ENCODE measurements around the gene APOM. TPM values are rescaled to one million over a fixed set of nuclear protein-coding genes. Genes with fewer than 3 reads are reported as not detected.

Gene APOM
- total RNA-seq, 4 donors from 2014 or later: 0.67 to 2.1 (median 1.1) TPM

DNA sequence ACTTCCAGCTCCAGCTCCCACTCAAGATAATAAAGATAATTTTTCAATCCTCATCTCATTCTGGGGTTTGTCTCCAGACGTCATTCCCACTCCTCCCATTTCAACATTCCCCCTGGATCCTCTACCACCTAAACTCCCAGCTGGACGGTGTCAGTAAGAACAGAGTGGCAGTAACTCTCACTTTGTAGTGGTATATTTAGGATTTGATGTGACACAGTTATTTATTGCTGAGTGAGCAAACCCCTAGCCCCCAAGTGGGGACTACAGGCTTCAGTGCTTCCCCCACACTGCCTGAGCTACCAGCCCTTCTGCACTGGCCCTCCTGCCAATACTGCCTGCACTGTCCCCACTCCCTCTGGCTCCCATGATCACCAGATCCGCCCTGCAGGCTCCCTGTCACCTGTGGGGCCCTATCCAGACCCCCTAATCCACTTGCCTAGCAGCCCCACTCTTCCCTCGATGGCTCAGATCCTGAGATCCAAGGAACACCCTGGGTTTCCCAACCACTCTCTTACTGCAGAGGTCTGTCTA lies 2.5 kb downstream of the APOM start:
- DNase-seq: no peak
- 72 to 83% methylated on average over 4 of the region's 4 CpGs for WGBS, 2 donors
- Histone ChIP-seq H3K27ac (peak overlapping the region in 2 of 4 donors; percentile 25 to 94), H3K9me3 (no peaks in the 10 kb centered on the region), H3K27me3 (no peaks in the 10 kb centered on the region), H3K4me3 (no peak overlapping the region), H3K36me3 (peaks cover 4 to 61% (median 13%) of the 10 kb centered on the region in 3 donors), H3K4me1 (peaks cover 19 to 67% (median 31%) of the 10 kb centered on the region in 3 donors)
- intact Hi-C loops (cut with DNase I): no loop called here
- TF ChIP-seq POLR2A (IDR thresholded peaks at IDR 0.05): no peak
- TF ChIP-seq, protein P1, sequence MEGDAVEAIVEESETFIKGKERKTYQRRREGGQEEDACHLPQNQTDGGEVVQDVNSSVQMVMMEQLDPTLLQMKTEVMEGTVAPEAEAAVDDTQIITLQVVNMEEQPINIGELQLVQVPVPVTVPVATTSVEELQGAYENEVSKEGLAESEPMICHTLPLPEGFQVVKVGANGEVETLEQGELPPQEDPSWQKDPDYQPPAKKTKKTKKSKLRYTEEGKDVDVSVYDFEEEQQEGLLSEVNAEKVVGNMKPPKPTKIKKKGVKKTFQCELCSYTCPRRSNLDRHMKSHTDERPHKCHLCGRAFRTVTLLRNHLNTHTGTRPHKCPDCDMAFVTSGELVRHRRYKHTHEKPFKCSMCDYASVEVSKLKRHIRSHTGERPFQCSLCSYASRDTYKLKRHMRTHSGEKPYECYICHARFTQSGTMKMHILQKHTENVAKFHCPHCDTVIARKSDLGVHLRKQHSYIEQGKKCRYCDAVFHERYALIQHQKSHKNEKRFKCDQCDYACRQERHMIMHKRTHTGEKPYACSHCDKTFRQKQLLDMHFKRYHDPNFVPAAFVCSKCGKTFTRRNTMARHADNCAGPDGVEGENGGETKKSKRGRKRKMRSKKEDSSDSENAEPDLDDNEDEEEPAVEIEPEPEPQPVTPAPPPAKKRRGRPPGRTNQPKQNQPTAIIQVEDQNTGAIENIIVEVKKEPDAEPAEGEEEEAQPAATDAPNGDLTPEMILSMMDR (IDR thresholded peaks at IDR 0.05): no peak

DNA sequence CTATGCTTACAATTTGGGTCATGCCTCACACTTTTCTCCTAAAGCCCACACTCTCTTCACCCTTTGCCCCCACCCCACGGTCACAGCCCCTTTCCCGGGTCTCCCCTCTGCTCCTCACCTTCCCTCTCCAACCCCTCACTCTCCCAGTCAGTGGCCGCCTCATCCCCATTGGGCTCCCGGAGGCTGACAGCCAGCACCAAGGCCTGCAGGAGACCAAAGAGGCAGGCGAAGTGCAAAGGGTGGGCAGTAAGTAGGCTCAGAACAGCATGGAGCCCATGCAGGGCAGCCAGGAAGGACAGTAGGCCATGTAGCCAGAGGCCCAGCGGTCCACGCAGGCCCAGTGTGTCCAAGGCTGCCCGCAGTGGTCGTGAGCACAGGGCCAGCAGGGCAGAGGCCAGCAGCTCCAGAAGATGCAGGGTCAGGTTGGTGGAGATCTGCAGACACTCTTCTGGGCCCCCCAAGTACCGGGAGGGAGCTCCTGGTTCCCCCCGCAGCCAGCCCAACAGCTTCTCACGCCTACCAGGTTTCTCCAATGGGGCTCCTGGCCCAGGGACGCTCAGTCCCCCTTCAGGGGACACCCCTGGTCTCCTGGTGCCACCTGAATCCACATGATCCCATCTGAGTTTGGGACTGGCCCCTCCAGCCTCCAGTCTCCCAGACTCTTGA lies 3.4 kb downstream of the APOM start:
- no peak for DNase-seq
- Histone ChIP-seq H3K4me1 (peaks cover 28 to 68% (median 34%) of the 10 kb centered on the region in 3 donors), H3K4me3 (peak overlapping the region; percentile 52 to 78 (median 70)), H3K27me3 (no peaks in the 10 kb centered on the region), H3K9me3 (no peaks in the 10 kb centered on the region), H3K36me3 (peaks cover 4 to 67% (median 13%) of the 10 kb centered on the region in 3 donors), H3K27ac (peak overlapping the region; percentile 90 to 95 (median 92))
- WGBS, 2 donors: 50 to 69% methylated on average over 4 to 6 of the region's 13 CpGs
- intact Hi-C loops (cut with DNase I): no loop called here
- no peak for TF ChIP-seq POLR2A (IDR thresholded peaks at IDR 0.05)
- TF ChIP-seq, protein P1 (IDR thresholded peaks at IDR 0.05): no peak

DNA sequence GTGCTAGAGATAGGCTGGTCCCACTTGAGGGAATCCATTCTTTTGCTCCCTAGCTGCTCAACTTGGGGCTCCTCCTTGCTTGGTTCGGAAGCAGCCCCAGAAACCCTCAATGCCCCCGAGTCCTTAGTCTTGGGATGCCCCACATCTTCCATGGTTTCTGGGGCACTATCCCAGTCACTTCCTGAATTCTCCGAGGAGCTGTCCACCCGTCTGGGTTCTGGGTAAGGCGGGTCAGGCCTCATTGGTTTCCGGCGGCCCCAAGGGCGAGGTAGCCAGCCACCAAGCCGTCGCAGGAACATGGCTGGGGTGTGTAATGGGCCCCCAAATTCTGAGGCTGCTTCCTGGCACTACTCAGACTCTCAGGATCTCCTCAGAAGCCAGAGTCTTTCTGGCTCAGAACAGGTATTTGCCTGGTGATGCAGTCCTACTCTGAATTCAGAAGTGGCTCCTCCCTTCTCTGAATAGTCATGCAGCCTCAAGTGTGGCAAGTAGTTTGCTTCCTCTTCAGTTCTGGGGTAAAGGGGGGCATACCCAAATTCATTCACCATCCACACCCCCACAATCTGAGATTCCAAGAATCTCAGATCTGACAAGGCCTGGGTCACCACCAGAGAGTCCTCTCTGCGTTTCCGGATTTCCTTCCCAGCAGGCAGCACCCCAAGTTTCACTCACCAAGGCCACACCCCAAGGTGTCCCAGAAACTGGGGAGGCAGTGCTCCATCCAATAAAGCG lies 4.1 kb downstream of the APOM start:
- Histone ChIP-seq H3K36me3 (peaks cover 4 to 65% (median 13%) of the 10 kb centered on the region in 3 donors), H3K27ac (peak overlapping the region; percentile 90 to 95 (median 92)), H3K4me1 (peaks cover 31 to 74% (median 37%) of the 10 kb centered on the region in 3 donors), H3K9me3 (no peaks in the 10 kb centered on the region), H3K4me3 (peak overlapping the region; percentile 52 to 78 (median 70)), H3K27me3 (no peaks in the 10 kb centered on the region)
- intact Hi-C loops (cut with DNase I): no loop called here
- DNase-seq: no peak
- WGBS, 2 donors: 18% methylated on average over 12 of the region's 13 CpGs; no CpG with 5 or more reads in 1 of the 2 donors
- TF ChIP-seq, protein P1 (IDR thresholded peaks at IDR 0.05): no peak
- TF ChIP-seq POLR2A (IDR thresholded peaks at IDR 0.05): no peak

DNA sequence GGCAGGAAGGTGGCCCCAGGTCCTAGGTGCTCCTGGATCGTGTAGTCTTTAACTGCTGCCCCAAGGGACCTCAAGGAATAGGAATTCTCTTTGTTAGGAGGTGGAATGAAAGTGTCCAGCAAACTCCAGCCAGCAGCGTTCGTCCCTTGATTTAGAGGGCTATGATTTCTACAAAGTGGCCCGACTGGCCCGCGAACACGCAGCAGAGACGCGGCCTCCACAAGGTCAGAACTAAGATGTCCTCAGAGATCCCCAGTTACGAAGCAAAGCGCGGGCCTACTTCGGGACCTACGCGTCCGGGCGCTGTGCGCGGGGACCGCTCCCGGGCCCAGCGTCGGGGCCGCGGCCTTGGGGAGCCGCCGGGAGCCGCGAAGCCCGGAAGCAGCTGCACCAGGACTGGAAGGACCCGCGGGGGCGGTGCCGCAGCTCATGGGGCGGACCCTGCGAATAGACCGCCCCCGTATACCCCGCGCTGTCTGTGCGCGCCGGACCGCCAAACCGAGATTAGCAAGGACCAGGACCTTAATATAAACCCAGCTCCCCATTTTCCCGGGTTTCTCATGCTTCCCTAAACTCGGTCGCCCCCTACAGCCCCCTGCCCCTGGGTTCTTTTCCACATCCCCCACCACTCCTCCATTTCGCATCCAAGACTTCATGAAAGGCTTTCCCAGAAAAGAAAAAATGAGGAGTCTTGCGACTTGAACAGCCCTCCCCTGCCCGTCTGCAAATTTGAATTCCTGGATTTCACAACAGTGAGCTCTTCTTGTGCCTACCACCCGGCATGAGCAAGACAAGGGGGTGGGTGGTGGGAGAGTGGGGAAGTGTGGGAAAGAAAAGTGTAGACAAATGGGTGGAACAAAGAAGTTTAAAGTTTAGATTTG lies 4.9 kb downstream of the APOM start, which contains the start of gene C6orf47:
Gene C6orf47 (minus strand): TSS at position 398 of the 881 bp plus-strand sequence. CDS start 831 bp downstream, outside the sequence.
- Histone ChIP-seq H3K4me1 (peaks cover 31 to 74% (median 37%) of the 10 kb centered on the region in 3 donors), H3K36me3 (peaks cover 4 to 57% (median 13%) of the 10 kb centered on the region in 3 donors), H3K4me3 (peak within 1 kb of the TSS; percentile 52 to 78 (median 70)), H3K27ac (peak within 1 kb of the TSS; percentile 90 to 95 (median 92)), H3K9me3 (no peaks in the 10 kb centered on the region), H3K27me3 (no peaks in the 10 kb centered on the region)
- no peak for DNase-seq
- intact Hi-C loops (cut with DNase I): no loop called here
- TF ChIP-seq POLR2A (IDR thresholded peaks at IDR 0.05): peak in 3 of 4 donors; percentile 26 to 91 (median 89)
- TF ChIP-seq, protein P1 (IDR thresholded peaks at IDR 0.05): peak in 1 of 6 experiments; percentile 14
- WGBS, 2 donors: 0% methylated on average over 2 to 21 of the region's 52 CpGs

Measured in esophagus squamous epithelium (tissue), 5 donors.